NCI-H146 treated with DMSO at 0.1 percent for 48 hours (cell line): ENCODE measurements around the gene CFAP53.

Source experiments
- DNase-seq: peaks from one replicate; lab custom pipeline; 2025; ENCODE audit not compliant: unreplicated experiment; lab: John Stamatoyannopoulos, UW

CFAP53 gene

GRCh38 chr18:50195689-50196088 lies 70.6 kb downstream of the CFAP53 start:
- no peak for DNase-seq

- DNase-seq = peak; percentile 47
Measured at GRCh38 chr18:50194631-50195532, 71.4 kb downstream of the CFAP53 start, which contains the start of gene MYO5B. TSS of gene MYO5B (minus strand) at chr18:50195147. CDS start at chr18:50194793, 354 bp downstream.

GRCh38 chr18:50193796-50194630 lies 72.3 kb downstream of the CFAP53 start:
- no peak for DNase-seq

- DNase-seq = no peak
Measured at GRCh38 chr18:50192995-50193795, 73.1 kb downstream of the CFAP53 start.

GRCh38 chr18:50190926-50191325 lies 75.4 kb downstream of the CFAP53 start:
- no peak for DNase-seq

GRCh38 chr18:50190236-50190635 lies 76.1 kb downstream of the CFAP53 start:
- no peak for DNase-seq

GRCh38 chr18:50189160-50189559 lies 77.1 kb downstream of the CFAP53 start:
- DNase-seq = no peak

- no peak for DNase-seq
Measured at GRCh38 chr18:50188652-50189051, 77.6 kb downstream of the CFAP53 start.

GRCh38 chr18:50187659-50188058 lies 78.6 kb downstream of the CFAP53 start:
- DNase-seq = no peak

- DNase-seq = no peak
Measured at GRCh38 chr18:50186385-50186784, 79.9 kb downstream of the CFAP53 start.

GRCh38 chr18:50183556-50183955 lies 82.7 kb downstream of the CFAP53 start:
- DNase-seq = no peak

- no peak for DNase-seq
Measured at GRCh38 chr18:50182511-50182910, 83.8 kb downstream of the CFAP53 start.

- DNase-seq = no peak
Measured at GRCh38 chr18:50181590-50181989, 84.7 kb downstream of the CFAP53 start.

GRCh38 chr18:50179465-50179864 lies 86.8 kb downstream of the CFAP53 start:
- DNase-seq = no peak

- no peak for DNase-seq
Measured at GRCh38 chr18:50177294-50177992, 88.9 kb downstream of the CFAP53 start.
